Measurements from ENCODE around the gene WFIKKN1.

GRCh38 chr16:681746-682427 lies 51.1 kb downstream of the WFIKKN1 start:
- no peak for TF ChIP-seq CTCF (IDR thresholded peaks at IDR 0.05; ENCODE audit: poor library complexity)
- TF ChIP-seq EZH2 (IDR thresholded peaks at IDR 0.05; ENCODE audit: borderline replicate concordance): no peak
